ENCODE measurements around the gene PHF13. TPM values are rescaled to one million over a fixed set of nuclear protein-coding genes. Genes with fewer than 3 reads are reported as not detected.

PHF13 gene
- total RNA-seq, 4 donors from 2014 or later: 9.0 to 19.6 (median 17.1) TPM

GRCh38 chr1:6623269-6623965 is 9.9 kb downstream of the PHF13 start:
- no peak for TF ChIP-seq CTCF (IDR thresholded peaks at IDR 0.05; ENCODE audit: low read depth)

GRCh38 chr1:6624710-6625583 is 11.4 kb downstream of the PHF13 start, which contains the start of gene THAP3:
TSS of gene THAP3 (plus strand) at chr1:6624868. CDS start at chr1:6625219, 351 bp downstream.
- no peak for TF ChIP-seq CTCF (IDR thresholded peaks at IDR 0.05; ENCODE audit: low read depth)

GRCh38 chr1:6625584-6626149 is 12.1 kb downstream of the PHF13 start:
- TF ChIP-seq CTCF (IDR thresholded peaks at IDR 0.05; ENCODE audit: low read depth): no peak

GRCh38 chr1:6627031-6627430 is 13.5 kb downstream of the PHF13 start:
- no peak for TF ChIP-seq CTCF (IDR thresholded peaks at IDR 0.05; ENCODE audit: low read depth)

GRCh38 chr1:6627841-6628545 is 14.5 kb downstream of the PHF13 start:
- TF ChIP-seq CTCF (IDR thresholded peaks at IDR 0.05; ENCODE audit: low read depth): no peak

- no peak for TF ChIP-seq CTCF (IDR thresholded peaks at IDR 0.05; ENCODE audit: low read depth)
Observed at GRCh38 chr1:6628971-6629479, 15.5 kb downstream of the PHF13 start.
